SK-N-SH (cell line): ENCODE results near the gene NELFA. TPM values are rescaled to one million over a fixed set of nuclear protein-coding genes. Genes with fewer than 3 reads are reported as not detected.

Experiments
- CTCF ChIA-PET: fragments of 300-600, 350-600 bp; formaldehyde crosslinking; extraction: SDS; loops from one replicate; lab custom pipeline; 2021; lab: Yijun Ruan, JAX
- POLR2A ChIA-PET: fragments of 350-600 bp; sonication (Branson Sonifier 250); formaldehyde crosslinking; extraction: SDS; loops from one replicate; lab custom pipeline; 2020; ENCODE audit warnings: antibody characterized with exemption, inconsistent platforms; lab: Yijun Ruan, JAX
- DNase-seq: peaks from one replicate; pipeline ENCODE4 v3.0.0; 2012
- H2AFZ ChIP-seq: fragments of 200-600 bp; sonication (generic); 2 replicates; pipeline ENCODE4 v1.8.1; 2016; ENCODE audit warnings: antibody characterized with exemption, mild to moderate bottlenecking, low read depth
- H3F3A ChIP-seq: fragments of 200-600 bp; sonication (generic); replicated peaks from 2 replicates; pipeline ENCODE3; 2016; ENCODE audit warnings: antibody characterized with exemption, mild to moderate bottlenecking; ENCODE audit not compliant: insufficient read depth
- H3K27ac ChIP-seq, 2 experiments: fragments of 200-500 bp in 1 of 2; fragments of 200-600 bp in 1 of 2; sonication (Bioruptor generic) in 1 of 2; sonication (generic), shearing (Covaris generic) in 1 of 2; 2 replicates each; pipeline versions ENCODE4 v1.5.1 to v1.6.1; 2014 to 2016; ENCODE audit warnings: low read depth in 2 of 2, inconsistent platforms in 1 of 2, low read length in 1 of 2, mild to moderate bottlenecking in 1 of 2, mixed read lengths in 1 of 2
- H3K27me3 ChIP-seq: fragments of 200-600 bp; sonication (generic), shearing (Covaris generic); 2 replicates; pipeline ENCODE4 v1.6.1; 2016; ENCODE audit warnings: mixed run types; ENCODE audit not compliant: insufficient read depth
- H3K36me3 ChIP-seq, 2 experiments: fragments of 200-500 bp in 1 of 2; fragments of 200-600 bp in 1 of 2; sonication (Bioruptor generic) in 1 of 2; sonication (generic) in 1 of 2; replicated peaks in 1 of 2; 2 replicates each; pipeline versions ENCODE3 to v1.5.1; 2014 to 2016; ENCODE audit warnings: low read length in 1 of 2, mild to moderate bottlenecking in 1 of 2; ENCODE audit not compliant: insufficient read depth in 2 of 2, control insufficient read depth in 1 of 2
- H3K4me1 ChIP-seq, 2 experiments: fragments of 200-500 bp in 1 of 2; fragments of 200-600 bp in 1 of 2; sonication (Bioruptor generic) in 1 of 2; sonication (generic), shearing (Covaris generic) in 1 of 2; 2 replicates each; pipeline versions ENCODE4 v1.5.1 to v1.6.1; 2014 to 2016; ENCODE audit warnings: low read depth in 1 of 2, low read length in 1 of 2, mixed run types in 1 of 2; ENCODE audit not compliant: insufficient read depth in 2 of 2, control insufficient read depth in 1 of 2
- H3K4me2 ChIP-seq: fragments of 200-600 bp; sonication (generic), shearing (Covaris generic); 2 replicates; pipeline ENCODE4 v1.6.1; 2017; ENCODE audit warnings: mixed run types
- H3K4me3 ChIP-seq, 2 experiments: fragments of 200-500 bp in 1 of 2; fragments of 200-600 bp in 1 of 2; sonication (Bioruptor generic) in 1 of 2; sonication (generic), shearing (Covaris generic) in 1 of 2; 2 replicates each; pipeline versions ENCODE4 v1.5.1 to v1.8.1; 2014 to 2016; ENCODE audit warnings: low read depth in 2 of 2, inconsistent platforms in 1 of 2, low read length in 1 of 2, mild to moderate bottlenecking in 1 of 2, mixed read lengths in 1 of 2, moderate library complexity in 1 of 2
- H3K79me2 ChIP-seq: fragments of 200-600 bp; sonication (generic); 2 replicates; pipeline ENCODE4 v1.8.1; 2017; ENCODE audit warnings: mild to moderate bottlenecking; ENCODE audit not compliant: insufficient read depth
- H3K9ac ChIP-seq: fragments of 200-600 bp; sonication (generic); 2 replicates; pipeline ENCODE4 v1.6.1; 2017; ENCODE audit warnings: mixed run types
- H3K9me2 ChIP-seq: fragments of 200-600 bp; sonication (generic); 2 replicates; pipeline ENCODE4 v1.6.1; 2017; ENCODE audit warnings: mixed run types
- H3K9me3 ChIP-seq: fragments of 200-600 bp; sonication (generic); 2 replicates; pipeline ENCODE4 v1.6.1; 2017; ENCODE audit warnings: mixed run types, mild to moderate bottlenecking, moderate library complexity
- H4K20me1 ChIP-seq: fragments of 200-600 bp; sonication (generic); 2 replicates; pipeline ENCODE4 v1.6.1; 2017; ENCODE audit warnings: mild to moderate bottlenecking, mixed run types; ENCODE audit not compliant: insufficient read depth
- CTCF ChIP-seq: fragments of 200-600 bp; sonication (generic); IDR thresholded peaks from 2 replicates; pipeline ENCODE4 v1.6.1; 2017; ENCODE audit warnings: antibody characterized with exemption, mild to moderate bottlenecking, moderate library complexity
- EP300 ChIP-seq, 2 experiments: IDR thresholded peaks; 2 replicates each; pipeline versions ENCODE4 v1.4.0 to v1.6.1; 2012; ENCODE audit warnings: borderline replicate concordance in 1 of 2, low read depth in 1 of 2, low read length in 1 of 2
- FOSL2 ChIP-seq: IDR thresholded peaks from 2 replicates; pipeline ENCODE4 v1.4.0; 2012; ENCODE audit warnings: low read depth, mild to moderate bottlenecking, moderate library complexity, borderline replicate concordance
- GABPA ChIP-seq: IDR thresholded peaks from 2 replicates; pipeline ENCODE4 v1.4.0; 2012; ENCODE audit warnings: low read depth, mild to moderate bottlenecking
- GATA2 ChIP-seq: sonication (generic); formaldehyde crosslinking; IDR thresholded peaks from 2 replicates; pipeline ENCODE4 v1.5.0; 2020; ENCODE audit warnings: mild to moderate bottlenecking, missing genetic modification reagents
- JUND ChIP-seq: IDR thresholded peaks from 2 replicates; pipeline ENCODE4 v1.4.0; 2012
- MXI1 ChIP-seq: IDR thresholded peaks from 2 replicates; pipeline ENCODE4 v1.6.1; 2012; ENCODE audit warnings: mild to moderate bottlenecking, low read depth, low read length, improper control_type of control experiment
- NRF1 ChIP-seq: IDR thresholded peaks from 2 replicates; pipeline ENCODE4 v1.6.1; 2012; ENCODE audit warnings: low read depth, mild to moderate bottlenecking, low read length
- POLR2AphosphoS5 ChIP-seq: IDR thresholded peaks from 2 replicates; pipeline ENCODE4 v1.6.1; 2012; ENCODE audit warnings: low read depth, low read length
- RAD21 ChIP-seq: IDR thresholded peaks from 2 replicates; pipeline ENCODE4 v1.6.1; 2012; ENCODE audit warnings: mild to moderate bottlenecking, low read length
- RXRA ChIP-seq: IDR thresholded peaks from 2 replicates; pipeline ENCODE4 v1.4.0; 2012; ENCODE audit warnings: low read depth, mild to moderate bottlenecking, borderline replicate concordance
- SIN3A ChIP-seq: IDR thresholded peaks from 2 replicates; pipeline ENCODE4 v1.6.1; 2012; ENCODE audit warnings: low read depth, mild to moderate bottlenecking, low read length, moderate library complexity, borderline replicate concordance
- SMC3 ChIP-seq: IDR thresholded peaks from 2 replicates; pipeline ENCODE4 v1.6.1; 2012; ENCODE audit warnings: low read depth, low read length, improper control_type of control experiment
- TAF1 ChIP-seq: IDR thresholded peaks from 2 replicates; pipeline ENCODE4 v1.6.1; 2012; ENCODE audit warnings: low read depth, mild to moderate bottlenecking, low read length, moderate library complexity, borderline replicate concordance
- TEAD4 ChIP-seq: IDR thresholded peaks from 2 replicates; pipeline ENCODE4 v1.4.0; 2012; ENCODE audit warnings: mild to moderate bottlenecking, borderline replicate concordance; ENCODE audit not compliant: insufficient read depth
- USF1 ChIP-seq: IDR thresholded peaks from 2 replicates; pipeline ENCODE4 v1.4.0; 2012; ENCODE audit warnings: low read depth, borderline replicate concordance
- USF2 ChIP-seq: fragments of 150-350 bp; IDR thresholded peaks from 2 replicates; pipeline ENCODE4 v1.6.1; 2017; ENCODE audit warnings: antibody characterized with exemption, low read length, low read depth, borderline replicate concordance
- YY1 ChIP-seq: IDR thresholded peaks from 2 replicates; pipeline ENCODE4 v1.4.0; 2012; ENCODE audit warnings: low read depth, mild to moderate bottlenecking
- ZBTB33 ChIP-seq: IDR thresholded peaks from 2 replicates; pipeline ENCODE4 v1.4.0; 2012; ENCODE audit warnings: low read depth, borderline replicate concordance
- WGBS: methylation state at CpG from one replicate; pipeline ENCODE4 v1.1.6; 2017; ENCODE audit warnings: low lambda C conversion rate; 5-methylcytosine and 5-hydroxymethylcytosine counted together
- polyA plus RNA-seq, 3 experiments: library from polyadenylated mRNA; depleted of rRNA; stranded (reverse); fragments of >200 nt; gene quantifications; 2 replicates each; pipeline ENCODE4 v1.2.3, GENCODE V29; 2012

Gene NELFA
- polyA plus RNA-seq, 1 of the 3 experiments (the other 2 are of a cell fraction), result 26.8 TPM

GRCh38 chr4:1960170-1960825 lies 48.5 kb downstream of the NELFA start:
- Histone ChIP-seq H4K20me1 (peaks cover 3% of the 10 kb centered on the region; the same call in 1 of the 2 replicates), H3K9ac (no peak overlapping the region), H3F3A (no peaks in the 10 kb centered on the region), H3K36me3 (peaks cover 68 to 89% of the 10 kb centered on the region in 2 experiments), H3K4me1 (no peaks in the 10 kb centered on the region; a peak in 1 of 4 replicates), H3K9me3 (no peaks in the 10 kb centered on the region), H3K4me2 (no peak overlapping the region), H2AFZ (no peak overlapping the region), H3K27me3 (no peaks in the 10 kb centered on the region), H3K27ac (no peak overlapping the region; a peak in 1 of 4 replicates), H3K9me2 (no peaks in the 10 kb centered on the region), H3K79me2 (peaks cover 70% of the 10 kb centered on the region), H3K4me3 (no peak overlapping the region)
- CTCF ChIA-PET, result no interaction called here
- WGBS, result 86% methylated on average over 7 of the region's 7 CpGs
- no peak for DNase-seq
- POLR2A ChIA-PET, result no interaction called here
- TF ChIP-seq ZBTB33 (no peak), NRF1 (no peak), TEAD4 (no peak), CTCF (no peak), YY1 (no peak)

- peaks cover 68 to 88% of the 10 kb centered on the region in 2 experiments for H3K36me3 ChIP-seq
- 97% methylated on average over 5 of the region's 5 CpGs for WGBS
- TF ChIP-seq TAF1, result no peak
- TF ChIP-seq SMC3, result no peak
- no peak for TF ChIP-seq JUND
- TF ChIP-seq GABPA, result no peak
- TF ChIP-seq MXI1, result no peak
- no peak for TF ChIP-seq USF2
- no peak for TF ChIP-seq USF1
- no peak for TF ChIP-seq YY1
- no peak for TF ChIP-seq RAD21
- no peak for TF ChIP-seq CTCF
- TF ChIP-seq SIN3A, result no peak
- no peak for TF ChIP-seq RXRA
- TF ChIP-seq TEAD4, result no peak
- no peak for TF ChIP-seq GATA2 (CRISPR knock-in tag)
- no peak for TF ChIP-seq EP300 (IDR thresholded peaks at IDR 0.05; ENCODE audit: borderline replicate concordance in 1 of 2, low read depth in 1 of 2, low read length in 1 of 2)
- TF ChIP-seq POLR2AphosphoS5, result no peak
- TF ChIP-seq FOSL2, result no peak
Measured at GRCh38 chr4:1959104-1959384, 49.7 kb downstream of the NELFA start.

More at GRCh38 chr4:1959104-1959384, 49.7 kb downstream of the NELFA start:
- ChIA-PET POLR2A (no interaction called here), CTCF (no interaction called here)
- H4K20me1 ChIP-seq, result peaks cover 3% of the 10 kb centered on the region; the same call in 1 of the 2 replicates
- no peak overlapping the region for H3K9ac ChIP-seq
- no peaks in the 10 kb centered on the region; a peak in 1 of 4 replicates for H3K4me1 ChIP-seq
- no peaks in the 10 kb centered on the region for H3K9me3 ChIP-seq
- no peak overlapping the region for H3K4me3 ChIP-seq
- H3K79me2 ChIP-seq, result peaks cover 72% of the 10 kb centered on the region
- H3K27ac ChIP-seq, result no peak overlapping the region
- no peak overlapping the region for H2AFZ ChIP-seq
- H3F3A ChIP-seq, result no peaks in the 10 kb centered on the region
- H3K4me2 ChIP-seq, result no peak overlapping the region
- DNase-seq, result no peak
- no peaks in the 10 kb centered on the region for H3K27me3 ChIP-seq
- no peaks in the 10 kb centered on the region for H3K9me2 ChIP-seq
